GM18867 (cell line): ENCODE data around the gene ZNF423.

Source experiments
- ATAC-seq: cut with Tn5 transposase; IDR thresholded peaks from one replicate; pipeline ENCODE4 v1.9.1; 2021; ENCODE audit warnings: mild to moderate bottlenecking, moderate library complexity; ENCODE audit not compliant: unreplicated experiment

The ZNF423 gene

GRCh38 chr16:49849754-49850108, 6.2 kb downstream of the ZNF423 start:
- ATAC-seq = no peak

- ATAC-seq = no peak
Observed at GRCh38 chr16:49849037-49849753, 6.7 kb downstream of the ZNF423 start.

- no peak for ATAC-seq
Observed at GRCh38 chr16:49848530-49848929, 7.4 kb downstream of the ZNF423 start.

GRCh38 chr16:49846800-49847199, 9.1 kb downstream of the ZNF423 start:
- no peak for ATAC-seq

GRCh38 chr16:49844359-49844758, 11.6 kb downstream of the ZNF423 start:
- no peak for ATAC-seq

- ATAC-seq = no peak
Observed at GRCh38 chr16:49843758-49844157, 12.2 kb downstream of the ZNF423 start.

- no peak for ATAC-seq
Observed at GRCh38 chr16:49842972-49843371, 12.9 kb downstream of the ZNF423 start.

GRCh38 chr16:49839017-49839825, 16.7 kb downstream of the ZNF423 start:
- ATAC-seq = no peak

GRCh38 chr16:49838441-49839016, 17.4 kb downstream of the ZNF423 start:
- ATAC-seq = no peak

- no peak for ATAC-seq
Observed at GRCh38 chr16:49837688-49838410, 18.1 kb downstream of the ZNF423 start.

- ATAC-seq = no peak
Observed at GRCh38 chr16:49836668-49837067, 19.2 kb downstream of the ZNF423 start.

GRCh38 chr16:49836218-49836617, 19.7 kb downstream of the ZNF423 start:
- ATAC-seq = no peak

- ATAC-seq = no peak
Observed at GRCh38 chr16:49835161-49835777, 20.6 kb downstream of the ZNF423 start.

- ATAC-seq = no peak
Observed at GRCh38 chr16:49834531-49835151, 21.3 kb downstream of the ZNF423 start.

GRCh38 chr16:49833796-49834530, 21.9 kb downstream of the ZNF423 start:
- ATAC-seq = no peak

- no peak for ATAC-seq
Observed at GRCh38 chr16:49833085-49833484, 22.8 kb downstream of the ZNF423 start.

- ATAC-seq = no peak
Observed at GRCh38 chr16:49832177-49832576, 23.7 kb downstream of the ZNF423 start.

- no peak for ATAC-seq
Observed at GRCh38 chr16:49830873-49831272, 25.0 kb downstream of the ZNF423 start.

- no peak for ATAC-seq
Observed at GRCh38 chr16:49828533-49829267, 27.2 kb downstream of the ZNF423 start.
